GM12878 (cell line): ENCODE results near the gene ZPR1. TPM values are rescaled to one million over a fixed set of nuclear protein-coding genes. Genes with fewer than 3 reads are reported as not detected.

Experiments
- CHD2 ChIP-seq: IDR thresholded peaks from 2 replicates; pipeline ENCODE4 v1.6.1; 2011; ENCODE audit warnings: low read depth, low read length, improper control_type of control experiment, borderline replicate concordance
- CREM ChIP-seq: IDR thresholded peaks from 2 replicates; pipeline ENCODE4 v1.6.1; 2014; ENCODE audit warnings: antibody characterized with exemption, low read depth
- DPF2 ChIP-seq: fragments of 450-650 bp; IDR thresholded peaks from 2 replicates; pipeline ENCODE4 v1.6.1; 2017; ENCODE audit warnings: mild to moderate bottlenecking
- EED ChIP-seq: sonication (generic); IDR thresholded peaks from 2 replicates; pipeline ENCODE4 v1.6.1; 2016; ENCODE audit warnings: antibody characterized with exemption, low read depth
- ETV6 ChIP-seq, 2 experiments: fragments of 450-650 bp in 1 of 2; IDR thresholded peaks in 1 of 2; conservative IDR thresholded peaks in 1 of 2; 2 replicates each; pipeline ENCODE4 v1.6.1; 2014; ENCODE audit warnings: antibody characterized with exemption in 1 of 2, borderline replicate concordance in 1 of 2, low read depth in 1 of 2, mild to moderate bottlenecking in 1 of 2, moderate library complexity in 1 of 2
- IKZF1 ChIP-seq: fragments of 450-650 bp; conservative IDR thresholded peaks from 2 replicates; pipeline ENCODE4 v1.6.1; 2017; ENCODE audit warnings: antibody characterized with exemption, mild to moderate bottlenecking
- JUNB ChIP-seq: IDR thresholded peaks from 2 replicates; pipeline ENCODE4 v1.6.1; 2016; ENCODE audit warnings: antibody characterized with exemption, mild to moderate bottlenecking
- MXI1 ChIP-seq: fragments of 150-350 bp; IDR thresholded peaks from 2 replicates; pipeline ENCODE4 v1.6.1; 2011; ENCODE audit warnings: low read depth, mild to moderate bottlenecking, inconsistent platforms, low read length, improper control_type of control experiment
- NFXL1 ChIP-seq: fragments of 450-650 bp; IDR thresholded peaks from 2 replicates; pipeline ENCODE4 v1.6.1; 2017; ENCODE audit warnings: antibody characterized with exemption, mild to moderate bottlenecking, borderline replicate concordance
- RELA ChIP-seq: fragments of 450-650 bp; IDR thresholded peaks from 2 replicates; pipeline ENCODE4 v1.8.0; 2014; ENCODE audit warnings: borderline replicate concordance; ENCODE audit not compliant: partially characterized antibody
- SMAD5 ChIP-seq: IDR thresholded peaks from 2 replicates; pipeline ENCODE4 v1.6.1; 2016; ENCODE audit warnings: antibody characterized with exemption, low read depth
- SUPT20H ChIP-seq: IDR thresholded peaks from 2 replicates; pipeline ENCODE4 v1.6.1; 2011; ENCODE audit warnings: low read depth, mild to moderate bottlenecking, low read length, moderate library complexity, borderline replicate concordance; ENCODE audit not compliant: control insufficient read depth
- TCF12 ChIP-seq: IDR thresholded peaks from 2 replicates; pipeline ENCODE4 v1.6.1; 2011; ENCODE audit warnings: low read depth, mild to moderate bottlenecking, low read length
- TCF7 ChIP-seq: IDR thresholded peaks from 2 replicates; pipeline ENCODE4 v1.6.1; 2014; ENCODE audit warnings: antibody characterized with exemption, borderline replicate concordance
- ZZZ3 ChIP-seq: IDR thresholded peaks from 2 replicates; pipeline ENCODE4 v1.6.1; 2011; ENCODE audit warnings: low read depth; ENCODE audit not compliant: control insufficient read depth, insufficient read length
- polyA plus RNA-seq, 11 experiments: library from polyadenylated mRNA; depleted of rRNA in 4 of 11; unstranded in 6 of 11; stranded (reverse) in 5 of 11; fragments of >200 nt; fragmentation: Nextera tagmentation in 4 of 11; fragmentation: Illumina TruSeq in 1 of 11; extraction: Ambion mirVana in 4 of 11; extraction: Trizol in 1 of 11; gene quantifications; 1 replicate in 1 of 11; 2 replicates in 10 of 11; pipeline versions ENCODE4 v1.2.1 to v1.2.3, GENCODE V29; 2011 to 2016; ENCODE audit warnings: inconsistent platforms in 2 of 11, missing spikeins in 2 of 11, low read depth in 1 of 11
- total RNA-seq, 4 experiments: library from RNA; depleted of rRNA in 3 of 4; stranded (reverse); fragments of >200 nt in 3 of 4; fragmentation: Illumina TruSeq in 1 of 4; extraction: Trizol in 1 of 4; gene quantifications; 2 replicates each; pipeline versions ENCODE4 v1.2.1 to v1.2.3, GENCODE V29; 2013 to 2021
- TF ChIP-seq, protein P1 (sequence below): fragments of 450-650 bp; IDR thresholded peaks from 2 replicates; pipeline ENCODE4 v1.6.1; 2016; ENCODE audit warnings: mild to moderate bottlenecking, moderate library complexity, borderline replicate concordance
- TF ChIP-seq, protein P2 (sequence below): fragments of 450-650 bp; IDR thresholded peaks from 2 replicates; pipeline ENCODE4 v1.6.1; 2017; ENCODE audit warnings: borderline replicate concordance
- TF ChIP-seq, protein P3 (sequence below): IDR thresholded peaks from 2 replicates; pipeline ENCODE4 v1.6.1; 2012; ENCODE audit warnings: improper control_type of control experiment, low read depth, low read length; ENCODE audit not compliant: insufficient replicate concordance
- TF ChIP-seq, protein P4 (sequence below): IDR thresholded peaks from 2 replicates; pipeline ENCODE4 v1.6.1; 2011; ENCODE audit warnings: low read depth, mild to moderate bottlenecking, low read length, moderate library complexity, borderline replicate concordance; ENCODE audit errors: extremely low read depth

The ZPR1 gene
- total and polyA plus RNA-seq, 10 of the 15 experiments (the other 5 are each of a cell fraction or from before 2014, with no cell fraction given) = 9.3 to 89.7 (median 54.7) TPM

DNA sequence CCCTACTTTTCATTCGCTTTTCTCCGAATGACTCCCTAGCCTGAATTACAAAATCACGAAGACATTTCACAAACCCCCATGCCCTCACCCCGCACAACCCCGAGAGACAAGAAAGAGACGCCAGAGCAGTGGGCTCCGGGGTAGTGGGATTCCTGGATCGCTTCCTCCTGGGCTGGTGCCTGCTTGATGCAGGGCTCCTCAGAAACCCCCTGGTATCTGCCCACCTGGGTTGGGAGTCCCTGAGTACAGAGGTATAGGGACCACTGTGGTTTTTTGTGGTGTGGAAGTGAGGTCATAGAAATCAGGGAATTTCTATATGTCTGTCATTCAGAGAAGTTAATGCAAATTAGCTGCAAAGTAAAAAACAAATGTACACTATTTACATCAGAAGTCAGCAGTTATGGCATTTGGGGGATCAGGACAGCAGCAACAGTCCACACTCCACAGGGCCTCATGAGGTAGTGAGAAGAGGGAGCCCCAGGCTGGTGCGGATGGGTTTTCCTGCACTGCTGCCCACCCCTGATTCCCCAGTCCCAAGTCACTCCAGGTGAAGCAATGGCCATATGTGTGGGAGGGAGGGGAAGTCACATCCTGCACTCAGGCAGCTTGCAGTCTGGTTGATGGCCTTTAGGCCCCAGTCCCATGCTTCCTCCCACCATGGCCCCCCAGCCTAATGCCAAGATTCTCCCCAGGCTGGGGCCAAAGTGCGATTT lies 54.6 kb downstream of the ZPR1 start (continued):
- TF ChIP-seq, protein P1, sequence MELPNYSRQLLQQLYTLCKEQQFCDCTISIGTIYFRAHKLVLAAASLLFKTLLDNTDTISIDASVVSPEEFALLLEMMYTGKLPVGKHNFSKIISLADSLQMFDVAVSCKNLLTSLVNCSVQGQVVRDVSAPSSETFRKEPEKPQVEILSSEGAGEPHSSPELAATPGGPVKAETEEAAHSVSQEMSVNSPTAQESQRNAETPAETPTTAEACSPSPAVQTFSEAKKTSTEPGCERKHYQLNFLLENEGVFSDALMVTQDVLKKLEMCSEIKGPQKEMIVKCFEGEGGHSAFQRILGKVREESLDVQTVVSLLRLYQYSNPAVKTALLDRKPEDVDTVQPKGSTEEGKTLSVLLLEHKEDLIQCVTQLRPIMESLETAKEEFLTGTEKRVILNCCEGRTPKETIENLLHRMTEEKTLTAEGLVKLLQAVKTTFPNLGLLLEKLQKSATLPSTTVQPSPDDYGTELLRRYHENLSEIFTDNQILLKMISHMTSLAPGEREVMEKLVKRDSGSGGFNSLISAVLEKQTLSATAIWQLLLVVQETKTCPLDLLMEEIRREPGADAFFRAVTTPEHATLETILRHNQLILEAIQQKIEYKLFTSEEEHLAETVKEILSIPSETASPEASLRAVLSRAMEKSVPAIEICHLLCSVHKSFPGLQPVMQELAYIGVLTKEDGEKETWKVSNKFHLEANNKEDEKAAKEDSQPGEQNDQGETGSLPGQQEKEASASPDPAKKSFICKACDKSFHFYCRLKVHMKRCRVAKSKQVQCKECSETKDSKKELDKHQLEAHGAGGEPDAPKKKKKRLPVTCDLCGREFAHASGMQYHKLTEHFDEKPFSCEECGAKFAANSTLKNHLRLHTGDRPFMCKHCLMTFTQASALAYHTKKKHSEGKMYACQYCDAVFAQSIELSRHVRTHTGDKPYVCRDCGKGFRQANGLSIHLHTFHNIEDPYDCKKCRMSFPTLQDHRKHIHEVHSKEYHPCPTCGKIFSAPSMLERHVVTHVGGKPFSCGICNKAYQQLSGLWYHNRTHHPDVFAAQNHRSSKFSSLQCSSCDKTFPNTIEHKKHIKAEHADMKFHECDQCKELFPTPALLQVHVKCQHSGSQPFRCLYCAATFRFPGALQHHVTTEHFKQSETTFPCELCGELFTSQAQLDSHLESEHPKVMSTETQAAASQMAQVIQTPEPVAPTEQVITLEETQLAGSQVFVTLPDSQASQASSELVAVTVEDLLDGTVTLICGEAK = no peak
- peak; percentile 53; the same call in 1 of the 2 replicates for TF ChIP-seq JUNB
- no peak; the same call in 1 of the 2 replicates for TF ChIP-seq DPF2
- no peak for TF ChIP-seq MXI1
- peak; percentile 6; the same call in 1 of the 2 replicates for TF ChIP-seq CREM
- TF ChIP-seq SUPT20H = no peak
- no peak for TF ChIP-seq ZZZ3
- 0 out of 4 replicates have a peak, but pooled peaks of 1 of the 2 experiments have one; percentile 18 for TF ChIP-seq ETV6 (conservative IDR thresholded peaks at IDR 0.05 in 1 of 2, IDR thresholded peaks at IDR 0.05 in 1 of 2; ENCODE audit: borderline replicate concordance in 1 of 2, low read depth in 1 of 2)
- no peak for TF ChIP-seq RELA
- TF ChIP-seq SMAD5 = no peak
- no peak for TF ChIP-seq CHD2
- TF ChIP-seq TCF7 = no peak
- TF ChIP-seq, protein P2, sequence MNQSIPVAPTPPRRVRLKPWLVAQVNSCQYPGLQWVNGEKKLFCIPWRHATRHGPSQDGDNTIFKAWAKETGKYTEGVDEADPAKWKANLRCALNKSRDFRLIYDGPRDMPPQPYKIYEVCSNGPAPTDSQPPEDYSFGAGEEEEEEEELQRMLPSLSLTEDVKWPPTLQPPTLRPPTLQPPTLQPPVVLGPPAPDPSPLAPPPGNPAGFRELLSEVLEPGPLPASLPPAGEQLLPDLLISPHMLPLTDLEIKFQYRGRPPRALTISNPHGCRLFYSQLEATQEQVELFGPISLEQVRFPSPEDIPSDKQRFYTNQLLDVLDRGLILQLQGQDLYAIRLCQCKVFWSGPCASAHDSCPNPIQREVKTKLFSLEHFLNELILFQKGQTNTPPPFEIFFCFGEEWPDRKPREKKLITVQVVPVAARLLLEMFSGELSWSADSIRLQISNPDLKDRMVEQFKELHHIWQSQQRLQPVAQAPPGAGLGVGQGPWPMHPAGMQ = no peak
- TF ChIP-seq, protein P3, sequence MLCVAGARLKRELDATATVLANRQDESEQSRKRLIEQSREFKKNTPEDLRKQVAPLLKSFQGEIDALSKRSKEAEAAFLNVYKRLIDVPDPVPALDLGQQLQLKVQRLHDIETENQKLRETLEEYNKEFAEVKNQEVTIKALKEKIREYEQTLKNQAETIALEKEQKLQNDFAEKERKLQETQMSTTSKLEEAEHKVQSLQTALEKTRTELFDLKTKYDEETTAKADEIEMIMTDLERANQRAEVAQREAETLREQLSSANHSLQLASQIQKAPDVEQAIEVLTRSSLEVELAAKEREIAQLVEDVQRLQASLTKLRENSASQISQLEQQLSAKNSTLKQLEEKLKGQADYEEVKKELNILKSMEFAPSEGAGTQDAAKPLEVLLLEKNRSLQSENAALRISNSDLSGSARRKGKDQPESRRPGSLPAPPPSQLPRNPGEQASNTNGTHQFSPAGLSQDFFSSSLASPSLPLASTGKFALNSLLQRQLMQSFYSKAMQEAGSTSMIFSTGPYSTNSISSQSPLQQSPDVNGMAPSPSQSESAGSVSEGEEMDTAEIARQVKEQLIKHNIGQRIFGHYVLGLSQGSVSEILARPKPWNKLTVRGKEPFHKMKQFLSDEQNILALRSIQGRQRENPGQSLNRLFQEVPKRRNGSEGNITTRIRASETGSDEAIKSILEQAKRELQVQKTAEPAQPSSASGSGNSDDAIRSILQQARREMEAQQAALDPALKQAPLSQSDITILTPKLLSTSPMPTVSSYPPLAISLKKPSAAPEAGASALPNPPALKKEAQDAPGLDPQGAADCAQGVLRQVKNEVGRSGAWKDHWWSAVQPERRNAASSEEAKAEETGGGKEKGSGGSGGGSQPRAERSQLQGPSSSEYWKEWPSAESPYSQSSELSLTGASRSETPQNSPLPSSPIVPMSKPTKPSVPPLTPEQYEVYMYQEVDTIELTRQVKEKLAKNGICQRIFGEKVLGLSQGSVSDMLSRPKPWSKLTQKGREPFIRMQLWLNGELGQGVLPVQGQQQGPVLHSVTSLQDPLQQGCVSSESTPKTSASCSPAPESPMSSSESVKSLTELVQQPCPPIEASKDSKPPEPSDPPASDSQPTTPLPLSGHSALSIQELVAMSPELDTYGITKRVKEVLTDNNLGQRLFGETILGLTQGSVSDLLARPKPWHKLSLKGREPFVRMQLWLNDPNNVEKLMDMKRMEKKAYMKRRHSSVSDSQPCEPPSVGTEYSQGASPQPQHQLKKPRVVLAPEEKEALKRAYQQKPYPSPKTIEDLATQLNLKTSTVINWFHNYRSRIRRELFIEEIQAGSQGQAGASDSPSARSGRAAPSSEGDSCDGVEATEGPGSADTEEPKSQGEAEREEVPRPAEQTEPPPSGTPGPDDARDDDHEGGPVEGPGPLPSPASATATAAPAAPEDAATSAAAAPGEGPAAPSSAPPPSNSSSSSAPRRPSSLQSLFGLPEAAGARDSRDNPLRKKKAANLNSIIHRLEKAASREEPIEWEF = no peak
- TF ChIP-seq EED = peak; percentile 67
- no peak for TF ChIP-seq TCF12
- 0 out of 2 replicates have a peak, but pooled peaks have one; percentile 34 for TF ChIP-seq IKZF1
- TF ChIP-seq NFXL1 = no peak
- TF ChIP-seq, protein P4, sequence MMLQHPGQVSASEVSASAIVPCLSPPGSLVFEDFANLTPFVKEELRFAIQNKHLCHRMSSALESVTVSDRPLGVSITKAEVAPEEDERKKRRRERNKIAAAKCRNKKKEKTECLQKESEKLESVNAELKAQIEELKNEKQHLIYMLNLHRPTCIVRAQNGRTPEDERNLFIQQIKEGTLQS = no peak
